NCI-H2107 (cell line): ENCODE results near the gene ABCA2.

Experiments
- DNase-seq: peaks from one replicate; lab custom pipeline; 2025; lab: John Stamatoyannopoulos, UW

The ABCA2 gene

DNA sequence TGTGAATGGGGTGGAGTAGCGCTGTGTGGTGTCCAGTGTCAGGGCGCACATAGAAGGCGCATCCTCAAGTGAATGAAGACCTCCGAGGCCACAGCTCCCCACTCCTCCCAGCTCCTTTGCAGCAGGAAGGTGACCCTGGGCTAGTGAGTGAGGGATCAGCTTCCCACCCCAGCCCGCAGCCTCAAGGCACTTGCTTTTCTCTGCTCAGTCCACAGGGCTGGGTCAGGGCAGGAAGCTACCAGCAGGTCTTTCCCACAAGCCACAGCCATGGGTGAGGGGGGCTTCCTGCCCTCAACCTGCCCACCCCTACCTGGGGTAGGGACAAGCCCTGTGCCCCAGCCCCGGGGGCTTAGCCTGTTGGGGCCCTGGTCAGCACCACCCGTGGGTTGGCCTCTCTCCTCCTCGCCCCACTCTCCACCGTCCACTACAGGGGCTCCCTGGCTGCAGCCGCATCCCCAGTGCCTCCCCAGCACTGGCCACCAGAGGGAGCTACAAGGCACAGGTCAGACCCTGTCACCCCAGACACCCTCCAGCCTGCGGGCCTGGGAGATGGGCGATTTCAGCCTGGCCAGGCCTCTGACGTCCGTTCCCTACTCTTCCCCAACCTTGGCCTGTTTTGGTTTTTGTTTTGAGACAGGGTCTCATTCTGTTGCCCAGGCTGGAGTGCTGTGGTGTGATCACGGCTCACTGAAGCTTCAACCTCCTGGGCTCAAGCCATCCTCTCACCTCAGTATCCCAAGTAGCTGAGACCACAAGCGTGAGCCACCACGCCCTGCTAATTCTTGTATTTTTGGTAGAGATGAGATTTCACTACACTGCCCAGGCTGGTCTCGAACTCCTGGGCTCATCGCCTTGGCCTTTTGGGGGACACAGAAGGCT is 1.3 kb upstream of the ABCA2 start:
- DNase-seq, result no peak

- peak; percentile 72 for DNase-seq
Measured at GRCh38 chr9:137028263-137029057, 423 bp upstream of the ABCA2 start.

DNA sequence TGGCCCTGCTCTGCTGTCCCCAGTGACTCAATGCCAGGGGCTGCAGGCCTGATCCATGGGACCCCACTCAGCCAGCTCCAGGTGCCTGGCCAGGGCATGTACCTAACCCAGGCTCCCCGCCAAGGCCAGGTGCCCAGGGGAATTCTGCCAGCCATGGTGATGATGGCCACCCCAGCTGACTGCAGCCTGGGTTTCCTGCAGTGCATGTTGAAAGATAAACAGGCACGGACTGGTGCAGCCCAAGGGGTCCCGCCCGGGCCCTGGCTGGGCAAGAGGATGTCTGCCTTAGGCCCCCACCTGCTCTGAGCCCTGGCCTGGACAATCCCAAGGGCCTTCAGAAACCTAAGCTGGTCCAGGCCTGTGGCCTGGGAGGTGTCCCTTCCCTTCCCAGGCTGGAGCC is 1.2 kb downstream of the ABCA2 start:
- DNase-seq, result peak; percentile 49

- DNase-seq, result no peak
Measured at GRCh38 chr9:137026384-137026783, 1.7 kb downstream of the ABCA2 start.

DNA sequence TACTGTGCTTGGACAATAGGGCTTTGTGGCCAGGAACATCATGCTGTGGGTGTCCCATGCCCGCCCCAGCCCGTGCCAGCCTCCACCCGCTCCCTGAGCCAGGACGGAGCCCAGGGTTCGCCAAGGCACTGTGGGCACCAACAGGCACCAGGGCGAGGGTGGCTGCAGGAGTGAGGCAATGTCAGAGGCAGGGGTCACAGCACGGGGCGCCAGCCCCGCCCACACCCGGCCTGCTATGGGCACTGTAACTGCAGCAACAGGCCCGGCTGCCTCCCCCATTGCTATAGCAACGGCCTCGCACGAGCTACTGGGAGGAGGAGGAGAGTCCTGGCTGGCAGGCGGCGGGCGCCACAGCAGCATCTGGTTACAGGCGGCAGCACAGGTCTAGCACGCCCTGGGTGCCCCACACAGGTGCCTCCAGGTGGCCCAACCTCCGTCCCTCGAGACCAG is 2.5 kb downstream of the ABCA2 start:
- peak; percentile 94 for DNase-seq

DNA sequence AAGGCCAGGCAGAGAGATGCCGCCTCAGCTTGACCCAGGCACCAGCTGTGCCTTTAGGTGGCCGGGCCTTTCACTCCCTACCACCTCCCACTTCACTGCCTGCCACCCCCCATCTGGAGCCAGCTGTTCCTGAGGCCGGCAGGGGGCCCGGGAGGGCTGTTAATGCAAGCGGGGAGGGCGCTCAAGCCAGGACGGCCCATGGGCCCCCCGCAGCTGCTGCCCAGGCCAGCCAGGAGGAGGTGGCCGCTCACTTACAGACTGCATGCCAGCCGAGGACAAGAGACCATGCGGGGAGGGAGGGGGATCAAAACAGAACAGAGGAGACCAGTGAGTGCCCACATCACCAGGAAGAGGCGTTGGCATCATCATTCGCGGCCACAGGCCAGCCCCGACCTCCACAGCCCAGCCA is 4.5 kb downstream of the ABCA2 start:
- no peak for DNase-seq

DNA sequence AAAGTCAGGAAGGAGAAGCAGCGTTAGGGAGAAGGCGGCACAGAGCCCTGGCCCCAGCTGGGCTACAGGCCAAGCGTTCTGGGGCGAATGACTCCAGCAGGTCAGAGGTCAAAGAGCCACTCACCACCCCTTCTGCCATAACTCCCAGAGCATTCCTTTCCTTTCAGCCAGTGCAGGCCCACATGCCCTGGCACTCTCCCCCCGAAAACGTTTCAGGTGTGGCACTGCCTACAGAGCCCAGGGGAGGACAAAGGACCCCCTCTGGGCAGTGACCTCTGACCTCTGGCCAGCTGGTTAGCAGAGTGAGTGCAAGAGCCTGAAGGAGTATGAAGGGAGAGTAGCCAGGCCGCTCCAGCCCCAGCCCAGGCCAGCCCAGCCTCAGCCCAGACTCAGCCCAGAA is 4.9 kb downstream of the ABCA2 start:
- no peak for DNase-seq

DNA sequence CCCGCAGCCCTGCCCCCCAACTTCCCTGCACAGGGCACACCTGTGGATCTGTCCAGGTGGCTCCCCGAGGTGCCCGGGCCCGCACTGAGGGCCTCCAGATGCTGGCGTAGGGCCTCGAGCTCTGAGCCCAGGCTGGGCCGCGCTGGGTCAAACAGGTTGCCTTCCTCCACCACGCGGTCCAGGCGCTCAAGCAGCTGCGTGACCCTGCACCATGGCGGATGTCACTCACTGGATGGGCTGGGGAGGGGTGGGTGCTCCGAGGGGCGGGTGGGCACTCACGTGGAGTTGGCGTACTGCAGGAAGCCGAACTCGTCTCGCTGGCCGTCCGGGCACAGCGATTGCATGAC is 5.4 kb downstream of the ABCA2 start:
- DNase-seq, result no peak

- DNase-seq, result no peak
Measured at GRCh38 chr9:137021979-137022661, 5.9 kb downstream of the ABCA2 start.

- DNase-seq, result no peak
Measured at GRCh38 chr9:137021568-137021978, 6.5 kb downstream of the ABCA2 start.

DNA sequence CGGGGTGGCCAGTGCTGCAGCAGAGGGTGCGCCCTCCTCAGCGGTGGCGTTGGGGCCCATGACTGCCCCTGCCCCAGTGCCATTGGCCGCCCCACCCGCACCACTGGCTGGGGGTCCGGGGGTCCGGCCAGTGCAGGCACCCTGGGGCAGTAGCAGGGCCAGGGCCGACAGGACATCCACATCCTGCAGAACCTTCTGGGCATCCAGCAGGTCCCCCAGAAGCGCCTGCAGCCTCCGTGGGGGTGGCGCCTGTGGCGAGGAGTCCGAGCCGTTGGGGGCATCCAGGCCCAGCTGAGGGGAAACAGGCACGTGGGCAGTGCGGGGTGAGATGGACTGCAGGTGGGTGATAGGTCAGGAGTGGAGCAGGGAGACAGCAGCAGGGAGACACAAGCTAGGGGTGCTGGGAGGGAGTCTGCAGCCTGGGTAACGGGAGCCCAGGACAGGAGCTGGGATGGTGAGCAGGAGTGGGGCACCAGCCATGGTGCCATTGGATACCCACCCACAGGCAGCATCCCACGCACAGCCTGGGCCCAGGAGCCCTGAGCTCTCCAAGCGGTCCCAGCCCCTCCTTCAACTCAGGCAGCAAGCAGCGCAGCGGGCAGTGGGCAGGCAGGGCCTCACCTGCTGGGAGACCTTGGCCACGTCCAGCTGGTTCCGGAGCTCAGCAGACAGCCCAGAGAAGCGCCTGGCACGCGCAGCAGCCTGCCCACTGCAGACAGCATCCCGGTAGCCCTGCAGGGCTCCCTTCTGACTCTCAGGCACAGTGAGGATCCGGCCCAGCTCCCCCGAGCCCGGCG is 7.1 kb downstream of the ABCA2 start:
- DNase-seq, result no peak

GRCh38 chr9:137019891-137020683 is 8.0 kb downstream of the ABCA2 start:
- DNase-seq, result no peak

DNA sequence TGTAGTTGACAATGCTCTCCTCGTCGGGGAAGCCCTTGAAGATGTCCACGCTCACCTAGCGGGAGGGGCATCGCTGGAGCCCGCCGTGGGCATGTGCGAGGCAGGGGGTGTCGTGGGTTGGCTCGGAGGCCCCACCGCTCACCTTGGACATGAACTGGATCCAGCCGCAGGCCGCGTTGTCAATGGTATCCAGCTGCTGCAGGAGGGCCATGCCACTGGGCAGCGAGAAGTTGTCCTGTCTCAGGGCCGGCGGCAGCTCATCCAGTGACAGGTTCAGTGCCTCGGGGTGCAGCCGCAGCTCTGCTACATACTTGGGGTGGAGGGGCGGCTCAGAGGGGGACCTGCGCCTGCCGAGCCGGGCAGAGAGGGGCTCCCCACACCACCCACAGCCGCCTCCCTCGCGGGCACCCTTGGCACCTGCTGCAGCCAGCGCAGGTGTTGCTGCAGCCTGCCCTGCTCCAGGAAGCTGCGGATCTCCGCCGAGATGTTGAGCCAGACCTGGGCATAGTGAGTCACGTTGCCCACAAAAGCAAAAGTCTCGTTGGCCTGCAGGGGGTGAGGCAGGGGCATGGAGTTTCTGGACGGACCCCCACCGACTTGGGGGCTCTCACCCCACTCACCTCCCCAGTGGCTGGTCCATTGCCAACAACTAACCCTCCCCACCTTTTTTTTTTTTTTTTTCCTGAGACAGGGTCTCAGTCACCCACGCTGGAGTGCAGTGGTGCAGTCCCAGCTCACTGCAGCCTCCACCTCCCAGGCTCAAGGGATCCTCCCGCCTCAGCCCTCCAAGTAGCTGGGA is 9.1 kb downstream of the ABCA2 start:
- DNase-seq, result no peak

GRCh38 chr9:137017791-137018497 is 10.1 kb downstream of the ABCA2 start:
- DNase-seq, result no peak

- DNase-seq, result no peak
Measured at GRCh38 chr9:137017071-137017470, 11.0 kb downstream of the ABCA2 start.

DNA sequence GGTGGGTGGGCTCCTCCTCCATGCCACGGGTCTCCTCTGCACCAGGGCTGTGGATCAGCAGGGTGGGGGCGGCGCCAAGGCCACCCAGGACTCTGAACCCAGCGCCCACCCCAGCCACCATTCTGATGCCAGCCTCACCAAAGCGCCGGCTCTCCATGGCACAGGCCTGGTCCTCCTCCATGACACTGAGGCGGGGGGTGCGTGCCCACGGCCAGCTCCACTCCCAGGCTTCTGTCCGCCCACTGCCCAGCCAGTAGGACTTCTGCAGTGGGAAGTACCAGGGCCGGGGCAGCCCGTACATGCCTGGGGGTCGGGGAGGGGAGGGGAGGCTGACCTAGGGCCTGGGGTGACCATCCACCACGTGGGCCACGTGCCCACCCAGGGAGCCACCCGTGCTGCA is 11.6 kb downstream of the ABCA2 start:
- no peak for DNase-seq

DNA sequence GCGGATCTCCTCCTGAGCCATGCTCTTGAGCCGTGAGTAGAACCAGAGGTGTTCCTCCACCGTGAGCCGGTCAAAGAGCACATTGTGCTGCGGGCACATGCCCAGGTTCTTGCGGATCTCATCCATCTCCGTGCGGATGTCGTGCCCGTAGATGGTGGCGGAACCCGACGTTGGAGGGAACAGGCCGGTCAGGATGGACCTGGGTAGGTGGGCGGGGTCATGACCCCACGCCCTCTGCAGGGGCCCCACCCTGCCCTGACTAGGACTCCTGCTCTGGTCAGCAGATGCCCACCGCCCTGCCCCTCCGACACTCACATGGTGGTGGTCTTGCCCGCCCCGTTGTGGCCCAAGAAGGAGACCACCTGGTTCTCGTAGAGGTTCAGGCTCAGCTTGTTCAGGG is 12.1 kb downstream of the ABCA2 start:
- no peak for DNase-seq

GRCh38 chr9:137015540-137015930 is 12.5 kb downstream of the ABCA2 start:
- no peak for DNase-seq

- DNase-seq, result no peak
Measured at GRCh38 chr9:137014776-137015539, 13.1 kb downstream of the ABCA2 start.
